IMR-90 (cell line): Measurements from ENCODE around the gene GSS. TPM values are rescaled to one million over a fixed set of nuclear protein-coding genes. Genes with fewer than 3 reads are reported as not detected.

Experiments
- ATAC-seq: fragments of 200-7000 bp; cut with Tn5 transposase; 2 replicates; pipeline ENCODE4 v1.9.1; 2020; ENCODE audit warnings: low read depth, mild to moderate bottlenecking, moderate library complexity
- BruUV-seq: library from RNA; stranded (reverse); fragments of 400-500 nt; replicated peaks from 2 replicates; lab custom pipeline; 2021; lab: Mats Ljungman, UMichigan
- CTCF ChIA-PET: fragments of 300-600 bp; formaldehyde crosslinking; extraction: SDS; loops from one replicate; lab custom pipeline; 2021; ENCODE audit warnings: antibody characterized with exemption; lab: Yijun Ruan, JAX
- POLR2A ChIA-PET: fragments of 300-600 bp; sonication (Branson Sonifier 250); formaldehyde crosslinking; loops from one replicate; lab custom pipeline; 2022; ENCODE audit warnings: antibody characterized with exemption; ENCODE audit not compliant: unreplicated experiment; lab: Charles Lee
- DNase-seq: peaks from one replicate; pipeline ENCODE4 v3.0.0; 2013
- H2AFZ ChIP-seq: replicated peaks from 2 replicates; pipeline ENCODE3; 2013; ENCODE audit warnings: low read length, mild to moderate bottlenecking; ENCODE audit not compliant: poor library complexity
- H2AK5ac ChIP-seq: 2 replicates; pipeline ENCODE4 v1.6.1; 2013; ENCODE audit warnings: low read depth, low read length, inconsistent platforms
- H2AK9ac ChIP-seq: replicated peaks from 2 replicates; pipeline ENCODE3; 2013; ENCODE audit warnings: mild to moderate bottlenecking, low read depth, low read length, moderate library complexity; ENCODE audit not compliant: poor library complexity
- H2BK120ac ChIP-seq: 2 replicates; pipeline ENCODE4 v1.6.1; 2013; ENCODE audit warnings: low read depth, low read length, inconsistent platforms
- H2BK15ac ChIP-seq: 3 replicates; pipeline ENCODE4 v1.6.1; 2013; ENCODE audit warnings: low read depth, low read length, inconsistent platforms
- H2BK20ac ChIP-seq: 2 replicates; pipeline ENCODE4 v1.6.1; 2013; ENCODE audit warnings: low read depth, mild to moderate bottlenecking, inconsistent platforms, low read length, moderate library complexity
- H2BK5ac ChIP-seq: 2 replicates; pipeline ENCODE4 v1.6.1; 2013; ENCODE audit warnings: mild to moderate bottlenecking, low read depth, low read length, inconsistent platforms; ENCODE audit not compliant: poor library complexity, severe bottlenecking
- H3K14ac ChIP-seq: replicated peaks from 2 replicates; pipeline ENCODE4 v1.6.1; 2013; ENCODE audit warnings: low read depth, low read length, inconsistent platforms
- H3K18ac ChIP-seq: 2 replicates; pipeline ENCODE4 v1.6.1; 2013; ENCODE audit warnings: low read depth, low read length, control low read depth
- H3K23ac ChIP-seq: 2 replicates; pipeline ENCODE4 v1.6.1; 2013; ENCODE audit warnings: low read depth, low read length, inconsistent platforms
- H3K27ac ChIP-seq: 2 replicates; pipeline ENCODE4 v1.5.1; 2013; ENCODE audit warnings: mild to moderate bottlenecking, control low read depth, low read length; ENCODE audit not compliant: insufficient read depth
- H3K27me3 ChIP-seq: 2 replicates; pipeline ENCODE4 v1.6.1; 2013; ENCODE audit warnings: low read length; ENCODE audit not compliant: control insufficient read depth, insufficient read depth
- H3K36me3 ChIP-seq: 2 replicates; pipeline ENCODE4 v1.6.1; 2013; ENCODE audit warnings: low read length, mixed read lengths; ENCODE audit not compliant: control insufficient read depth, insufficient read depth
- H3K4ac ChIP-seq: 2 replicates; pipeline ENCODE4 v1.6.1; 2013; ENCODE audit warnings: low read depth, low read length, inconsistent platforms
- H3K4me1 ChIP-seq: 2 replicates; pipeline ENCODE4 v1.6.1; 2013; ENCODE audit warnings: low read length, mixed read lengths; ENCODE audit not compliant: control insufficient read depth, insufficient read depth
- H3K4me2 ChIP-seq: 2 replicates; pipeline ENCODE4 v1.6.1; 2013; ENCODE audit warnings: low read depth, mild to moderate bottlenecking, control low read depth, low read length, moderate library complexity
- H3K4me3 ChIP-seq: 2 replicates; pipeline ENCODE4 v1.5.1; 2013; ENCODE audit warnings: low read depth, mild to moderate bottlenecking, control low read depth, low read length, moderate library complexity; ENCODE audit not compliant: insufficient read depth
- H3K56ac ChIP-seq: 2 replicates; pipeline ENCODE4 v1.6.1; 2013; ENCODE audit warnings: low read length, inconsistent platforms; ENCODE audit not compliant: insufficient read depth; ENCODE audit errors: extremely low read depth
- H3K79me1 ChIP-seq, 2 experiments: 2 replicates each; pipeline ENCODE4 v1.6.1; 2013; ENCODE audit warnings: low read length in 2 of 2, inconsistent platforms in 1 of 2, low read depth in 1 of 2
- H3K9ac ChIP-seq: 2 replicates; pipeline ENCODE4 v1.6.1; 2013; ENCODE audit warnings: low read depth, low read length, control low read depth
- H3K9me1 ChIP-seq: 2 replicates; pipeline ENCODE4 v1.6.1; 2013; ENCODE audit warnings: low read length, inconsistent platforms; ENCODE audit not compliant: insufficient read depth
- H3K9me3 ChIP-seq: 2 replicates; pipeline ENCODE4 v1.6.1; 2013; ENCODE audit warnings: low read length; ENCODE audit not compliant: control insufficient read depth, insufficient read depth
- H4K20me1 ChIP-seq: 2 replicates; pipeline ENCODE4 v1.6.1; 2013; ENCODE audit warnings: low read length, inconsistent platforms; ENCODE audit not compliant: insufficient read depth
- H4K5ac ChIP-seq: 2 replicates; pipeline ENCODE4 v1.6.1; 2013; ENCODE audit warnings: mild to moderate bottlenecking, low read depth, low read length, control low read depth
- H4K8ac ChIP-seq, 2 experiments: 2 replicates each; pipeline ENCODE4 v1.6.1; 2013; ENCODE audit warnings: low read depth in 2 of 2, low read length in 2 of 2, control low read depth in 1 of 2, inconsistent platforms in 1 of 2
- H4K91ac ChIP-seq: 2 replicates; pipeline ENCODE4 v1.6.1; 2013; ENCODE audit warnings: low read depth, low read length, inconsistent platforms; ENCODE audit not compliant: insufficient read depth
- BHLHE40 ChIP-seq: fragments of 150-350 bp; IDR thresholded peaks from 2 replicates; pipeline ENCODE4 v1.6.1; 2016; ENCODE audit warnings: mild to moderate bottlenecking, low read depth, low read length
- CEBPB ChIP-seq: IDR thresholded peaks from 2 replicates; pipeline ENCODE4 v1.6.1; 2012; ENCODE audit warnings: low read depth, low read length, improper control_type of control experiment
- CHD1 ChIP-seq: IDR thresholded peaks from 2 replicates; pipeline ENCODE4 v1.6.1; 2012; ENCODE audit warnings: low read depth, low read length, improper control_type of control experiment
- CTCF ChIP-seq: conservative IDR thresholded peaks from 2 replicates; pipeline ENCODE4 v1.5.1; 2012; ENCODE audit warnings: mild to moderate bottlenecking, low read depth, low read length, improper control_type of control experiment
- FOS ChIP-seq: fragments of 150-350 bp; IDR thresholded peaks from 2 replicates; pipeline ENCODE4 v1.6.1; 2016; ENCODE audit warnings: low read depth, low read length
- MAFK ChIP-seq: IDR thresholded peaks from 2 replicates; pipeline ENCODE4 v1.6.1; 2012; ENCODE audit warnings: low read depth, low read length, improper control_type of control experiment
- MAZ ChIP-seq: IDR thresholded peaks from 2 replicates; pipeline ENCODE4 v1.6.1; 2012; ENCODE audit warnings: low read depth, mild to moderate bottlenecking, low read length, improper control_type of control experiment, moderate library complexity, borderline replicate concordance
- MXI1 ChIP-seq: IDR thresholded peaks from 2 replicates; pipeline ENCODE4 v1.6.1; 2012; ENCODE audit warnings: low read depth, mild to moderate bottlenecking, low read length, moderate library complexity, borderline replicate concordance
- NFE2L2 ChIP-seq: fragments of 150-350 bp; IDR thresholded peaks from 2 replicates; pipeline ENCODE4 v1.6.1; 2016; ENCODE audit warnings: low read depth, mild to moderate bottlenecking, low read length
- POLR2A ChIP-seq: IDR thresholded peaks from 2 replicates; pipeline ENCODE4 v1.6.1; 2012; ENCODE audit warnings: mild to moderate bottlenecking, low read depth, low read length
- RAD21 ChIP-seq: IDR thresholded peaks from 2 replicates; pipeline ENCODE4 v1.6.1; 2012; ENCODE audit warnings: low read length, improper control_type of control experiment
- RCOR1 ChIP-seq: IDR thresholded peaks from 2 replicates; pipeline ENCODE4 v1.6.1; 2012; ENCODE audit warnings: mild to moderate bottlenecking, low read length, improper control_type of control experiment; ENCODE audit not compliant: insufficient replicate concordance
- RFX5 ChIP-seq: IDR thresholded peaks from 2 replicates; pipeline ENCODE4 v1.8.0; 2012; ENCODE audit warnings: low read depth, mild to moderate bottlenecking, low read length, moderate library complexity
- SMC3 ChIP-seq: fragments of 150-350 bp; IDR thresholded peaks from 2 replicates; pipeline ENCODE4 v1.6.1; 2016; ENCODE audit warnings: low read depth, mild to moderate bottlenecking, antibody characterized with exemption, low read length, moderate library complexity
- USF2 ChIP-seq: fragments of 150-350 bp; IDR thresholded peaks from 2 replicates; pipeline ENCODE4 v1.6.1; 2017; ENCODE audit warnings: mild to moderate bottlenecking, antibody characterized with exemption, low read length, low read depth
- WGBS, 2 experiments: methylation state at CpG; one replicate each; pipeline versions ENCODE4 v1.1.5 to v1.1.7; 2013; ENCODE audit warnings: missing lambda C conversion rate in 2 of 2; ENCODE audit not compliant: insufficient read length in 1 of 2; ENCODE audit errors: extremely low coverage in 2 of 2; 5-methylcytosine and 5-hydroxymethylcytosine counted together
- dilution Hi-C: fragments of 300-500 bp; cut with HindIII; formaldehyde crosslinking; loops from one replicate; pipeline ENCODE4 v1.14.3; 2018; ENCODE audit warnings: low sequenced_read_pairs; ENCODE audit not compliant: unreplicated experiment
- in situ Hi-C: fragments of 300-500 bp; cut with MboI; formaldehyde crosslinking; loops from 3 replicates; pipeline ENCODE4 v1.14.3; 2019; ENCODE audit warnings: low sequenced_read_pairs, inconsistent platforms, mixed read lengths
- intact Hi-C: fragments of 100-400 bp; cut with micrococcal nuclease; formaldehyde crosslinking; loops from 2 replicates; pipeline ENCODE4 v1.10.0; 2022
- polyA plus RNA-seq, 3 experiments: library from polyadenylated mRNA; depleted of rRNA; stranded (reverse); fragments of >200 nt; gene quantifications; 2 replicates each; pipeline ENCODE4 v1.2.3, GENCODE V29; 2012; ENCODE audit warnings: low replicate concordance in 1 of 3
- total RNA-seq: library from RNA; depleted of rRNA; stranded (reverse); fragments of >200 nt; gene quantifications from 2 replicates; pipeline ENCODE4 v1.2.3, GENCODE V29; 2012
- TF ChIP-seq, protein P1 (sequence below): fragments of 150-350 bp; IDR thresholded peaks from 2 replicates; pipeline ENCODE4 v1.6.1; 2016; ENCODE audit warnings: low read depth, mild to moderate bottlenecking, low read length, moderate library complexity, borderline replicate concordance

The GSS gene
- total and polyA plus RNA-seq, 2 of the 4 experiments (the other 2 are of a cell fraction), result 73.7 to 90.0 TPM

DNA sequence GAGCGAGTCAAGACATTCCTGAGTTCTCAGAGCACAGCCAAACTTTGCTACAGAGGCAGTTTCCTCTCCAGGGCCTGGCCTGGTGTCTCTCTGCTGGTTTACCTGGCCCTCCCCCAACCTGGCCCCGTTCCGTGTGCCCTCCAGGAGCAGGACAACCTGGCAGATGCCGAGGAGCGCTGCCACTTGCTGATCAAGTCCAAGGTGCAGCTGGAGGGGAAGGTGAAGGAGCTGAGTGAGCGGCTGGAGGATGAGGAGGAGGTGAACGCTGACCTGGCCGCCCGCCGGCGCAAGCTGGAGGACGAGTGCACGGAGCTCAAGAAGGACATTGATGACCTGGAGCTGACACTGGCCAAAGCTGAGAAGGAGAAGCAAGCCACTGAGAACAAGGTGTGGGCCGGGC is 39.6 kb upstream of the GSS start:
- Histone ChIP-seq H4K91ac (no peak overlapping the region), H3K56ac (no peak overlapping the region), H4K20me1 (peaks cover 27% of the 10 kb centered on the region), H3K4me1 (no peaks in the 10 kb centered on the region), H3K27ac (no peak overlapping the region), H3K4me2 (no peak overlapping the region), H3K18ac (no peak overlapping the region), H4K5ac (no peak overlapping the region), H3K14ac (no peak overlapping the region), H3K79me1 (peaks cover 0 to 9% of the 10 kb centered on the region in 2 experiments; a peak in 3 of 4 replicates), H3K9ac (no peak overlapping the region), H2BK15ac (no peak overlapping the region), H2AK9ac (no peak overlapping the region), H3K36me3 (peaks cover 61% of the 10 kb centered on the region), H3K4ac (no peak overlapping the region), H3K4me3 (no peak overlapping the region), H3K9me3 (no peaks in the 10 kb centered on the region), H4K8ac (no peak overlapping the region), H2BK120ac (no peak overlapping the region), H2BK5ac (no peak overlapping the region), H2AFZ (no peak overlapping the region), H3K23ac (no peak overlapping the region), H2BK20ac (no peak overlapping the region), H3K27me3 (no peaks in the 10 kb centered on the region), H2AK5ac (no peak overlapping the region), H3K9me1 (peaks cover 2% of the 10 kb centered on the region; the same call in 1 of the 2 replicates)
- DNase-seq (no peak), ATAC-seq (no peak)
- CTCF ChIA-PET, result no interaction called here
- TF ChIP-seq RCOR1 (no peak), RAD21 (no peak), RFX5 (no peak), POLR2A (no peak), CHD1 (no peak), CEBPB (no peak), BHLHE40 (no peak), FOS (no peak), MAFK (no peak), CTCF (no peak), SMC3 (no peak), MAZ (no peak), MXI1 (no peak), USF2 (no peak), NFE2L2 (no peak)
- TF ChIP-seq, protein P1, sequence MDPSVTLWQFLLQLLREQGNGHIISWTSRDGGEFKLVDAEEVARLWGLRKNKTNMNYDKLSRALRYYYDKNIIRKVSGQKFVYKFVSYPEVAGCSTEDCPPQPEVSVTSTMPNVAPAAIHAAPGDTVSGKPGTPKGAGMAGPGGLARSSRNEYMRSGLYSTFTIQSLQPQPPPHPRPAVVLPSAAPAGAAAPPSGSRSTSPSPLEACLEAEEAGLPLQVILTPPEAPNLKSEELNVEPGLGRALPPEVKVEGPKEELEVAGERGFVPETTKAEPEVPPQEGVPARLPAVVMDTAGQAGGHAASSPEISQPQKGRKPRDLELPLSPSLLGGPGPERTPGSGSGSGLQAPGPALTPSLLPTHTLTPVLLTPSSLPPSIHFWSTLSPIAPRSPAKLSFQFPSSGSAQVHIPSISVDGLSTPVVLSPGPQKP, result no peak
- in situ Hi-C loops, result no loop called here
- dilution Hi-C loops, result no loop called here
- intact Hi-C loops, result no loop called here
- POLR2A ChIA-PET, result no interaction called here
- BruUV-seq, result no TSS peak
- 98% methylated on average over 9 of the region's 14 CpGs; no CpG with 5 or more reads in 1 of the 2 experiments for WGBS, 2 experiments
